HepG2 (cell line): Measurements from ENCODE around the gene MDP1. TPM values are rescaled to one million over a fixed set of nuclear protein-coding genes. Genes with fewer than 3 reads are reported as not detected.

Source experiments
- ARHGAP35 ChIP-seq: sonication (generic); formaldehyde crosslinking; IDR thresholded peaks from 2 replicates; pipeline ENCODE4 v1.9.0; 2022; ENCODE audit warnings: mild to moderate bottlenecking, inconsistent platforms, moderate library complexity, missing genetic modification reagents, borderline replicate concordance
- ATRX ChIP-seq: sonication (generic); formaldehyde crosslinking; IDR thresholded peaks from 2 replicates; pipeline ENCODE4 v1.4.0; 2020; ENCODE audit warnings: missing genetic modification reagents, borderline replicate concordance
- CAMTA2 ChIP-seq: sonication (generic); formaldehyde crosslinking; IDR thresholded peaks from 2 replicates; pipeline ENCODE4 v1.4.0; 2020; ENCODE audit warnings: mild to moderate bottlenecking, missing genetic modification reagents, borderline replicate concordance
- ESRRA ChIP-seq: sonication (generic); formaldehyde crosslinking; IDR thresholded peaks from 2 replicates; pipeline ENCODE4 v1.5.1; 2020; ENCODE audit warnings: mild to moderate bottlenecking, low read depth, missing genetic modification reagents
- HIVEP1 ChIP-seq: sonication (generic); formaldehyde crosslinking; IDR thresholded peaks from 2 replicates; pipeline ENCODE4 v1.4.0; 2020; ENCODE audit warnings: mild to moderate bottlenecking, missing genetic modification reagents
- IKZF4 ChIP-seq: sonication (generic); formaldehyde crosslinking; IDR thresholded peaks from 2 replicates; pipeline ENCODE4 v1.5.1; 2020; ENCODE audit warnings: borderline replicate concordance, mild to moderate bottlenecking, low read depth, missing genetic modification reagents; ENCODE audit errors: not compliant biosample characterization
- KMT2A ChIP-seq: sonication (generic); formaldehyde crosslinking; IDR thresholded peaks from 2 replicates; pipeline ENCODE4 v1.4.0; 2020; ENCODE audit warnings: missing genetic modification reagents
- MIER3 ChIP-seq: IDR thresholded peaks from 2 replicates; pipeline ENCODE4 v1.6.1; 2016; ENCODE audit warnings: missing compliant biosample characterization, borderline replicate concordance
- MYNN ChIP-seq: sonication (generic); formaldehyde crosslinking; IDR thresholded peaks from 2 replicates; pipeline ENCODE4 v1.4.0; 2020; ENCODE audit warnings: mild to moderate bottlenecking, low read depth, missing genetic modification reagents
- NBN ChIP-seq: fragments of 450-650 bp; conservative IDR thresholded peaks from 2 replicates; pipeline ENCODE4 v1.6.1; 2017
- NFE2 ChIP-seq: sonication (generic); formaldehyde crosslinking; IDR thresholded peaks from 2 replicates; pipeline ENCODE4 v1.4.0; 2020; ENCODE audit warnings: missing genetic modification reagents
- POGZ ChIP-seq: sonication (generic); formaldehyde crosslinking; IDR thresholded peaks from 2 replicates; pipeline ENCODE4 v1.4.0; 2020; ENCODE audit warnings: mild to moderate bottlenecking, missing genetic modification reagents
- POLR2G ChIP-seq: fragments of 200-400 bp; formaldehyde crosslinking; IDR thresholded peaks from 2 replicates; pipeline ENCODE4 v1.6.1; 2018; ENCODE audit warnings: mild to moderate bottlenecking, low read depth, low read length, moderate library complexity
- PRDM10 ChIP-seq: sonication (generic); formaldehyde crosslinking; IDR thresholded peaks from 2 replicates; pipeline ENCODE4 v1.4.0; 2020; ENCODE audit warnings: low read depth, missing genetic modification reagents
- RFX3 ChIP-seq: IDR thresholded peaks from 2 replicates; pipeline ENCODE4 v1.6.1; 2016; ENCODE audit warnings: missing biosample characterization, missing genetic modification reagents
- SKI ChIP-seq: fragments of 450-650 bp; IDR thresholded peaks from one replicate; pipeline ENCODE4 v1.6.1; 2018; ENCODE audit warnings: mild to moderate bottlenecking; ENCODE audit not compliant: partially characterized antibody
- SNAI1 ChIP-seq: sonication (generic); formaldehyde crosslinking; IDR thresholded peaks from 2 replicates; pipeline ENCODE4 v1.5.0; 2020; ENCODE audit warnings: mild to moderate bottlenecking, missing genetic modification reagents, borderline replicate concordance
- SNRNP70 ChIP-seq: fragments of 200-400 bp; formaldehyde crosslinking; IDR thresholded peaks from 2 replicates; pipeline ENCODE4 v1.6.1; 2017; ENCODE audit warnings: mild to moderate bottlenecking, low read depth, low read length, moderate library complexity
- ZBTB2 ChIP-seq: sonication (generic); formaldehyde crosslinking; IDR thresholded peaks from 2 replicates; pipeline ENCODE4 v1.8.0; 2022; ENCODE audit warnings: low read depth, missing genetic modification reagents
- ZBTB38 ChIP-seq: sonication (generic); formaldehyde crosslinking; IDR thresholded peaks from 2 replicates; pipeline ENCODE4 v1.5.1; 2020; ENCODE audit warnings: mild to moderate bottlenecking, missing genetic modification reagents
- ZNF224 ChIP-seq: sonication (generic); formaldehyde crosslinking; IDR thresholded peaks from 2 replicates; pipeline ENCODE4 v1.5.0; 2020; ENCODE audit warnings: mild to moderate bottlenecking, missing genetic modification reagents
- ZNF704 ChIP-seq: sonication (generic); formaldehyde crosslinking; IDR thresholded peaks from 2 replicates; pipeline ENCODE4 v1.8.1; 2023; ENCODE audit warnings: mild to moderate bottlenecking, inconsistent platforms, moderate library complexity, missing genetic modification reagents, borderline replicate concordance
- ZNF879 ChIP-seq: sonication (generic); formaldehyde crosslinking; IDR thresholded peaks from 2 replicates; pipeline ENCODE4 v1.8.1; 2023; ENCODE audit warnings: missing genetic modification reagents
- polyA plus RNA-seq, 8 experiments: library from polyadenylated mRNA; depleted of rRNA in 3 of 8; stranded (reverse) in 7 of 8; unstranded in 1 of 8; fragments of >200 nt; fragmentation: Illumina TruSeq in 4 of 8; extraction: Trizol in 4 of 8; gene quantifications; 2 replicates each; pipeline versions ENCODE4 v1.2.1 to v1.2.3, GENCODE V29; 2011 to 2016; ENCODE audit warnings: low read depth in 4 of 8, missing spikeins in 1 of 8, mixed read lengths in 1 of 8; ENCODE audit not compliant: insufficient read depth in 1 of 8
- total RNA-seq, 5 experiments: library from RNA; depleted of rRNA; stranded (reverse); fragments of >200 nt; fragmentation: Illumina TruSeq; extraction: Trizol; gene quantifications; 2 replicates each; pipeline ENCODE4 v1.2.3, GENCODE V29; 2016; ENCODE audit warnings: low read depth in 1 of 5

MDP1 gene
- total and polyA plus RNA-seq, 2 of the 13 experiments (the other 11 are each of a cell fraction or from before 2014, with no cell fraction given) = 44.1 to 48.7 TPM

GRCh38 chr14:24232645-24233537 lies 17.0 kb upstream of the MDP1 start, which contains the start of gene GMPR2 (continued):
- no peak for TF ChIP-seq NFE2 (CRISPR knock-in tag)
- TF ChIP-seq MIER3 (CRISPR knock-in tag) = peak; percentile 82; the same call in 1 of the 2 replicates
- TF ChIP-seq SNAI1 (CRISPR knock-in tag) = peak; percentile 99
- TF ChIP-seq POGZ (CRISPR knock-in tag) = peak; percentile 78
- TF ChIP-seq SKI = no peak
- peak; percentile 86 for TF ChIP-seq ZNF704 (CRISPR knock-in tag)
- peak; percentile 88 for TF ChIP-seq ZNF879 (CRISPR knock-in tag)
- peak; percentile 78 for TF ChIP-seq CAMTA2 (CRISPR knock-in tag)
- peak; percentile 95 for TF ChIP-seq MYNN
- TF ChIP-seq PRDM10 (CRISPR knock-in tag) = no peak; the same call in 1 of the 2 replicates
- peak; percentile 86 for TF ChIP-seq HIVEP1 (CRISPR knock-in tag)
- no peak for TF ChIP-seq ZBTB2 (CRISPR knock-in tag)
- peak; percentile 43 for TF ChIP-seq IKZF4
- peak; percentile 96 for TF ChIP-seq POLR2G
- TF ChIP-seq KMT2A = peak; percentile 73
- TF ChIP-seq SNRNP70 = no peak
- TF ChIP-seq NBN = no peak
- TF ChIP-seq ZNF224 (CRISPR knock-in tag) = peak; percentile 65
- TF ChIP-seq ATRX (CRISPR knock-in tag) = peak; percentile 60; the same call in 1 of the 2 replicates
- TF ChIP-seq ZBTB38 (CRISPR knock-in tag) = peak; percentile 66
- no peak; the same call in 1 of the 2 replicates for TF ChIP-seq ESRRA
- no peak for TF ChIP-seq RFX3 (CRISPR knock-in tag)
- TF ChIP-seq ARHGAP35 (CRISPR knock-in tag) = peak; percentile 21
